Activated CD4-positive, alpha-beta T cell treated with anti-CD3 and anti-CD28 coated beads, Interleukin-10, Interleukin-2, amounts not matched to agents 100 ng/mL and 50 ng/mL, durations not matched to agents 16 hours and 8 hours (primary cell): ENCODE data around the gene FGFR1OP2.

Experiments
- DNase-seq: peaks from one replicate; pipeline ENCODE4 v3.0.0-alpha.2; 2020

The FGFR1OP2 gene

GRCh38 chr12:27005495-27005894, 67.2 kb downstream of the FGFR1OP2 start:
- no peak for DNase-seq

DNA sequence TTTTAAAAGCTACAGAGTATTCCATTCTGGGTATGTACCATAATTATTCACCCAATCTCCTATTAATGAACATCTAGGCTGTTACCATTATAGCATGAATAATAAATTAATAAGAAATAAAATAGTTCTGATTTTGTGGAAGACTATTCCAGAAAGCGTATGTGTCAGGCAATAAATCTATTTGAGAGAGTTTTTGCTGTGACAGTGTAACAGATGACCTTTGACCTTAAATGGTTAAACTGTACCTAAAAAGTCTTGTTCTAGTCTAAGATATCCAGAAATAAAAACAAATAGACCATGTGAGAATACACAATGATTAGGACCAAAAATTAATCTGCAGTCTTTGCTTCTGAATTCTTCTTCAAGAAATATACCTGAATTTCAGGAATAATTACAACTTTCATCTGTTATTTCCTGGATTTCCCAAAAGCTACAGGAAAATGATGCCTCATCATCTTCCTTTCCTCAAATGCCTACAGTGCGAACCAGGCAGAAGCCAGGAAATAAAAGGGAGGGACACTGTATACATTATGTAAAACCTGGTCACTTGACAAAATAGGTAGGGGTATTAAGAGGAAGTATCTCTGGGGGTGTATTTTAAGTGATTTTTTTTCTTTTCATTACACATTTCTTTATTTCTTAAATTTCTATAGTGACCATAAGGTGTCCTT, 68.7 kb downstream of the FGFR1OP2 start:
- no peak for DNase-seq

DNA sequence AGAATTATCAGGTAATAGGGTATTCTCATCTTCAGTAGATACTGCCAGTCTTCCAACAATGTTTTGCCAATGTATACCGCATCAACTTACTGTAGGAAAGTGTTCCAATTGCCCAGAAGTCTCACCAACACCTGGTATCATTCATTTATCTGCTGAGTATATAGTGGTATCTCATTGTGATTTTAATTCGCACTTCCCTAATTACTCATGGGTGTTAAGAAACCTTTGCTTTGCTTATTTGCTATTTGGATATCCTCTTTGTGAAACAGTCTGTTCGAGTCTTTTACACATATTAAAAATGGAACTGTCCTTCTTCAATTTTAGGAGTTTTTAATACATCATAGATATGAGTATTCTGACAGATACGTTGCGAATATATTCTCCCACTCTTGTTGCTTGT, 69.8 kb downstream of the FGFR1OP2 start:
- no peak for DNase-seq

- DNase-seq = no peak
Measured at GRCh38 chr12:27009881-27010301, 71.6 kb downstream of the FGFR1OP2 start.

DNA sequence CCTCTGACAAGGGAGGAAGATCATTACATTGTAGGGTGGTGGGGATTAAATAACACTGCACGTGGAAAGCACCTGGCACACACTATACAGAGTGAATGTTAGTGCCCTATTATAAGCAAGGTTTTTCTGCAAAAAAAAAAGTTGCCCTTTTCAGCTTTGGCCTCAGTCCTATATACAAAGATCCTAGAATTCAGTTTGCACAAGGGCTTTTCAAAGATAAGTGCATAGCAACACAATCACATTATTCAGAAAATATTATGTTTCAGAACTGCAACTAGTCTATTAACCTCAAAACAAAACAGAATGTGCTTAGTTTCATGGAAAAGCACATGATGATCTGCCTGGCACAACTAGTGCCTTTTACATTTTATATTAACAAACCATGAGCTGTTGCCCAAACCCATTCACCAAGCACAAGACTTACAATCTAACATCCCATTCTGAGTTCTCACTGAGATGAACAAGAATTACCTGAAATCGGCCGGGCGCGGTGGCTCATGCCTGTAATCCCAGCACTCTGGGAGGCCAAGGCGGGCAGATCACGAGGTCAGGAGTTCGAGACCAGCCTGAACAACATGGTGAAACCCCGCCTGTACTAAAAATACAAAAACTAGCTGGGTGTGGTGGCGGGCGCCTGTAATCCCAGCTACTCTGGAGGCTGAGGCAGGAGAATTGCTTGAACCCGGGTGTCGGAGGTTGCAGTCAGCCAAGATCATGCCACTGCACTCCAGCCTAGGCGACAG, 74.1 kb downstream of the FGFR1OP2 start:
- DNase-seq = no peak

DNA sequence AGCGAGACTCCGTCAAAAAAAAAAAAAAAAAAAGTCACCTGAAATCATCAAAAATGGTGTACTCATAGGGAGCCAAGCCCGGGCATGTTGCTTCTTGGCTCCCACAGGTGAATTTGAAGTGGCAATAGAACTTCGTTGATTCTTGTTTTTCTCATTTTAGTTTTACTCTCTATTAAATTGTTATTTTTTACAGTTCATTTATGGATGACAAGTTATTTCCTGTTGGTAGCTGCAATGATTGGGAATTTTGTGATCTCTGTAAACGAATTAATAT, 74.6 kb downstream of the FGFR1OP2 start:
- DNase-seq = no peak

DNA sequence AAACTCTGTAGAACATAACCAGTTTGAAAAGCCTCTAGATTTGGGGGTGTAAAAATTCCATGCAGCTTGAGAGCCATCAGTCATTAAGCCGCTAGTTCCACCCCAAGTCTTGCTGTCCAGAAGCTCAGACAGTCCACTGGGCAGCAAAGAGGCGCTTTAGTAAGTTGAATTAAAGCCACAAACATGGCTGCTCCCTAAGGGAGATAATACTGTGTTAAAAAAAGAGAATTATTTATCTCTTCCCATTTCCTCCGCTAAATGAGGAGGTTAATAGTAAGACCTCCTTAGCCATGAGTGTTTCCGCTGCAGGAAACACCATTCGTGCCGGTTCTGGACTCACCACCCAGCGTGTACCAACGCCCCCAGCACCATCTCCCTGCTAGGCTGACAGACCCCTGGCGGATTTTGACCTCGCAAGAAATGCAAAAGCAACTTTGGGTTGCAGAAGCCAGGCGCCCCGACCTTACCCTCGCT, 75.4 kb downstream of the FGFR1OP2 start:
- no peak for DNase-seq

DNA sequence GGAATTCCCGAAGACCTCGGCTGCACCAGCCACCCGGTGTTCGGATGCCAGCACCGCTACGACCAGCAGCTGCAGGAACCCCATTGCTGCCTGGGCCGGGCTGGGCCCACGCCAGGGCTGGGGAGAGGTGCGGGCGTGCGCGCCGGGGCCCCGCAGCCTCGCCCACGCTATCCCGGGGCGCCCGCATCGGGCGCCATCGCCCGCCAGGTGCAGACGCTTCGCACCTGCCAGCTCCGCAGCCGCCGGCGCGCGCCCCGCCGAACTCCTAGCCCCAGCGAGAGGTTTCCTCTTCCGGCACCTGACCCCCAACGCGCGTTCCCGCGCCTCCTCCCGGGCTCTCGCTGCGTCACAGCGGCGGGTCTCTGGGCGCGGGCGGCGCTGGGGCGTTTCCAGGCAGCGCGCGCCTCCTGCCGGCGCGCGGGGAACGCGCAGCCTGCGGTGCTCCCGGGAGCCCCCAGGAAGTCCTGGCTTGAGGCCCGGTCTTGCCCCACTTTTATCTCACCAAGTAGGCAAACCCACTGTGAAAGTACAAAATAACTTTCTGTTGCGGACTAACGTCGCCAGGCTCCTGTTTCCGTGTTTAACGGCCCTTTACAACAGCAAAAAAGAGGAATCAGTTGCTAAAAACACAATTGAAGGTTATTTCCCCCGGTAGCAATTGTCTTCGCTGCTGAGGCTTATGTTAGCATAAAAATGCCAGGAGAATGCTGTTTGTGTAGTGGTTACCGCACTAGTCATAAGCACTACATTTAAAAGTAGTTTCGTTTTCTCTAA, 76.0 kb downstream of the FGFR1OP2 start, which contains the start of gene TM7SF3:
TM7SF3 (minus strand) TSS at position 300 of the 774 bp plus-strand sequence; CDS start at position 84, 216 bp downstream.
- peak; percentile 97 for DNase-seq

GRCh38 chr12:27014859-27015729, 76.8 kb downstream of the FGFR1OP2 start:
- DNase-seq = no peak

DNA sequence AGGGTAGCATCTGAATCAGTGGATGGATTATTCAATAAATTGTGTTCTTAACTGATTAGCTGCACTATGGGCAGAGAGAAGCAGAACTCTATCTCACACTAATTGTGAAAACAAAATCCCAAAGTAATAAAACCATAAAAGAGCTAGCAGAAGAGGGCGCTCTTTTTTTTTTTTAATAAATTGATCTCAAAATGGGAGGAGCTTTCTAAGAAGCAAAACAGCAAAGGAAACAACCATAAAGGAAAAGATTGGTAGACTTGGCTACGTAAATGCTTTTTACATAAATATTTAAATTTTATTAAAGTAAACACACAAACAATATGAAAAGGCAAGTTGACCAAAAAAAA, 77.4 kb downstream of the FGFR1OP2 start:
- DNase-seq = peak; percentile 35
